ENCODE results near the gene RAPGEF3.

The RAPGEF3 gene

GRCh38 chr12:47715877-47716548 lies 42.7 kb downstream of the RAPGEF3 start:
- H3K36me3 ChIP-seq (ENCODE audit: control insufficient read depth, insufficient read depth, low read length): no peaks in the 10 kb centered on the region
- no peaks in the 10 kb centered on the region for H3K9me3 ChIP-seq (ENCODE audit: control insufficient read depth, low read length)
- no peak overlapping the region for H3K9ac ChIP-seq (ENCODE audit: low read length)
- H3K4me3 ChIP-seq (ENCODE audit: low read length): no peak overlapping the region
- H3K27me3 ChIP-seq (ENCODE audit: control insufficient read depth, insufficient read depth, low read length): no peaks in the 10 kb centered on the region
- peaks cover 29% of the 10 kb centered on the region for H3K4me1 ChIP-seq (ENCODE audit: control insufficient read depth, insufficient read depth, low read length)

DNA sequence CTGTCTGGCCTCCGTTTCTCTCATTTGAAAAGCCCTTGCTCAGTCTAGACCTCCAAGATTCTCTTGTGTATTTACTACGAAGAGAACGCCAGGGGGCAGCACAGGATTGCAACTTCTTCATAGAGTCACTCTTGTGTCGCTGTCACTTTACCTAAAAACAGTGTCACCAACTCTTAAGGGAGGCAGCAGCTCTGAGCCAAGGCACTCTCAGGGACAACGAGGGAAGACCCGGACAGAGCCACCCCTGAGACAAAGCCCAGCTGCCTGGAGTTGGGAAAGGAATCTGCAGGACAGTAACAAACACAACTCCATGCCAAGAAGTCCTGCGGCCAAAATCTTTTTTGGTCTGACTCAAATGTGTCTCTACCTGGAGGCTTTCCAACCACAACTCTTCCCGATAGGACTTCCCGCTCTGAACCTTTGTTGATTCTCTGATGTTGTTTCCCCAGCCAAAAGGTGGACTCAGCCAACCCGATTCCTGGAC lies 43.2 kb downstream of the RAPGEF3 start:
- Histone ChIP-seq H3K9me3 (ENCODE audit: control insufficient read depth, low read length) (no peaks in the 10 kb centered on the region), H3K27me3 (ENCODE audit: control insufficient read depth, insufficient read depth, low read length) (no peaks in the 10 kb centered on the region), H3K4me1 (ENCODE audit: control insufficient read depth, insufficient read depth, low read length) (peaks cover 29% of the 10 kb centered on the region), H3K4me3 (ENCODE audit: low read length) (no peak overlapping the region), H3K9ac (ENCODE audit: low read length) (no peak overlapping the region), H3K36me3 (ENCODE audit: control insufficient read depth, insufficient read depth, low read length) (no peaks in the 10 kb centered on the region)

DNA sequence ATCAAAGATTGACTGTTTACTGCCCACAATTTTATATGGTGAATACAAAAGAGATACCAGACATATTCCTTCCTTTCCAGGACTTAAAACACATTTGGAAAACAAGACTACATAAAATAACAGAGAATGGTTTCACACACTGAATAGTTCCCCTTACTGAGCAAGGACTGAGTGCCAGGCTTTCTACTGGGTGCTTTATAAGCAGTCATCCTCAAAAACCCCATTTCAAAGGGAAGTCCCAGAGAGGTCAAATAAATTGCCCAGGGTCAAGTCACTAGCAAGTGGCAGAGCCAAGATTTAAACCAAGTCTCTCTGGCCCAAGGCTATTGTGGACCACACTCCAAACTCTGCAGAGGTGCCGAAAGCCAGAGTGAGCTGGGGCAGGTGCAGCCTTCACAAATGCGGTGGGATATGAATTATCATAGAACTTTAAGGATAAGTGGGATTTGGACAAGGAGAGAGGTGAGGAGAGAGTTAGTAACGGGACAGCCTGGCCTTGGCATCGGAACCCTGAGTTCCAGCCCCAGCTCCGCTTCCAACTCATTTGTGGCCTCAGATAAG lies 43.8 kb downstream of the RAPGEF3 start:
- Histone ChIP-seq H3K4me1 (ENCODE audit: control insufficient read depth, insufficient read depth, low read length) (peaks cover 29% of the 10 kb centered on the region), H3K4me3 (ENCODE audit: low read length) (no peak overlapping the region), H3K27me3 (ENCODE audit: control insufficient read depth, insufficient read depth, low read length) (no peaks in the 10 kb centered on the region), H3K36me3 (ENCODE audit: control insufficient read depth, insufficient read depth, low read length) (no peaks in the 10 kb centered on the region), H3K9ac (ENCODE audit: low read length) (no peak overlapping the region), H3K9me3 (ENCODE audit: control insufficient read depth, low read length) (no peaks in the 10 kb centered on the region)

DNA sequence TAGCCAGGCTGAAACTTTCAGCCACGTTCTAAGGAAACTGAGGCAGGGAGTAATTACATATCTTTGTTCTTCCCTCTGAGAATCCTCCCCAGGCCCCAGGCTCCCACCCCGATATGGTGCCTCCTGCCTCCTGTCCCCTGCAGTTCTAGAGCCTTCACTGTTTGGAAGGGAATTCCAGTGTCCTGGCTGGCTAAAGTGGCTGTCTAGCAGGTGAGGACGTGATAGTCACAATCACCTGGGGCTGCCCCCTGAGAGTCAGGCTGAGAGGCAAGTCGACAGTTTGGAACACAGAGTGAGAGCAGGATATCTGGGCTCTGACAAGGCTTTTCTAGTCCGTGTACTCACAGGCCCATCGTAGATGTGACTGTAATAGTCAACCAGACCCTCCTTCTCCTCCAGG lies 46.5 kb downstream of the RAPGEF3 start:
- Histone ChIP-seq H3K27me3 (ENCODE audit: control insufficient read depth, insufficient read depth, low read length) (no peaks in the 10 kb centered on the region), H3K4me3 (ENCODE audit: low read length) (no peak overlapping the region), H3K9me3 (ENCODE audit: control insufficient read depth, low read length) (no peaks in the 10 kb centered on the region), H3K4me1 (ENCODE audit: control insufficient read depth, insufficient read depth, low read length) (peaks cover 24% of the 10 kb centered on the region), H3K9ac (ENCODE audit: low read length) (no peak overlapping the region), H3K36me3 (ENCODE audit: control insufficient read depth, insufficient read depth, low read length) (no peaks in the 10 kb centered on the region)

GRCh38 chr12:47711448-47711847 lies 47.2 kb downstream of the RAPGEF3 start:
- Histone ChIP-seq H3K4me1 (ENCODE audit: control insufficient read depth, insufficient read depth, low read length) (peaks cover 20% of the 10 kb centered on the region), H3K9ac (ENCODE audit: low read length) (no peak overlapping the region), H3K4me3 (ENCODE audit: low read length) (no peak overlapping the region), H3K9me3 (ENCODE audit: control insufficient read depth, low read length) (no peaks in the 10 kb centered on the region), H3K27me3 (ENCODE audit: control insufficient read depth, insufficient read depth, low read length) (no peaks in the 10 kb centered on the region), H3K36me3 (ENCODE audit: control insufficient read depth, insufficient read depth, low read length) (no peaks in the 10 kb centered on the region)

DNA sequence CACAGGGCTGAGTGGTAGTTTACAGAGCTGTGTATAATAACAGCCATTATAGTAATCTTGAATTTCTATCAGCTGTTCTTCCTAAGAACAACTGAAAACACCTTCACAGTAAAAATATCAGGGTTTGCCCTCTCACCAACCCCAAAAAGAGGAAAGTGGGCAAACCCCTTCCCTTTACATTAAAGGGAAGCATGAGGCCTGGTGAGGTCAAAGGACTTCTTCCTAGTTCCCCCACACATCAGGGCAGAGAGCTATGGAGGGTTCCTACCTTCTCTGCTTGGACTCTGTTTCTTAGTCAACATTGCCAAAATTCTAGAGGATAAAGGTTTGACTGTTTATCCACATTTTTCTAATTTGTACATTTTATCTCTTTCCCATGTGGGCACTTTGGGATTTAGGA lies 48.4 kb downstream of the RAPGEF3 start:
- H3K36me3 ChIP-seq (ENCODE audit: control insufficient read depth, insufficient read depth, low read length): no peaks in the 10 kb centered on the region
- H3K9ac ChIP-seq (ENCODE audit: low read length): no peak overlapping the region
- peaks cover 9% of the 10 kb centered on the region for H3K4me1 ChIP-seq (ENCODE audit: control insufficient read depth, insufficient read depth, low read length)
- no peaks in the 10 kb centered on the region for H3K9me3 ChIP-seq (ENCODE audit: control insufficient read depth, low read length)
- H3K27me3 ChIP-seq (ENCODE audit: control insufficient read depth, insufficient read depth, low read length): no peaks in the 10 kb centered on the region
- H3K4me3 ChIP-seq (ENCODE audit: low read length): no peak overlapping the region

- Histone ChIP-seq H3K9ac (ENCODE audit: low read length) (no peak overlapping the region), H3K27me3 (ENCODE audit: control insufficient read depth, insufficient read depth, low read length) (no peaks in the 10 kb centered on the region), H3K4me3 (ENCODE audit: low read length) (no peak overlapping the region), H3K4me1 (ENCODE audit: control insufficient read depth, insufficient read depth, low read length) (peaks cover 11% of the 10 kb centered on the region), H3K36me3 (ENCODE audit: control insufficient read depth, insufficient read depth, low read length) (no peaks in the 10 kb centered on the region), H3K9me3 (ENCODE audit: control insufficient read depth, low read length) (no peaks in the 10 kb centered on the region)
These were observed 49.0 kb downstream of the RAPGEF3 start for GRCh38 chr12:47709671-47710070.

GRCh38 chr12:47709237-47709636 lies 49.4 kb downstream of the RAPGEF3 start:
- no peaks in the 10 kb centered on the region for H3K27me3 ChIP-seq (ENCODE audit: control insufficient read depth, insufficient read depth, low read length)
- no peaks in the 10 kb centered on the region for H3K9me3 ChIP-seq (ENCODE audit: control insufficient read depth, low read length)
- no peak overlapping the region for H3K9ac ChIP-seq (ENCODE audit: low read length)
- no peaks in the 10 kb centered on the region for H3K36me3 ChIP-seq (ENCODE audit: control insufficient read depth, insufficient read depth, low read length)
- no peak overlapping the region for H3K4me3 ChIP-seq (ENCODE audit: low read length)
- peaks cover 11% of the 10 kb centered on the region for H3K4me1 ChIP-seq (ENCODE audit: control insufficient read depth, insufficient read depth, low read length)

GRCh38 chr12:47707905-47708543 lies 50.7 kb downstream of the RAPGEF3 start:
- Histone ChIP-seq H3K9me3 (ENCODE audit: control insufficient read depth, low read length) (no peaks in the 10 kb centered on the region), H3K4me1 (ENCODE audit: control insufficient read depth, insufficient read depth, low read length) (peaks cover 11% of the 10 kb centered on the region), H3K9ac (ENCODE audit: low read length) (no peak overlapping the region), H3K27me3 (ENCODE audit: control insufficient read depth, insufficient read depth, low read length) (no peaks in the 10 kb centered on the region), H3K36me3 (ENCODE audit: control insufficient read depth, insufficient read depth, low read length) (no peaks in the 10 kb centered on the region), H3K4me3 (ENCODE audit: low read length) (no peak overlapping the region)

GRCh38 chr12:47707355-47707754 lies 51.3 kb downstream of the RAPGEF3 start:
- H3K9ac ChIP-seq (ENCODE audit: low read length): no peak overlapping the region
- H3K4me1 ChIP-seq (ENCODE audit: control insufficient read depth, insufficient read depth, low read length): peaks cover 11% of the 10 kb centered on the region
- no peaks in the 10 kb centered on the region for H3K9me3 ChIP-seq (ENCODE audit: control insufficient read depth, low read length)
- no peaks in the 10 kb centered on the region for H3K27me3 ChIP-seq (ENCODE audit: control insufficient read depth, insufficient read depth, low read length)
- H3K4me3 ChIP-seq (ENCODE audit: low read length): no peak overlapping the region
- no peaks in the 10 kb centered on the region for H3K36me3 ChIP-seq (ENCODE audit: control insufficient read depth, insufficient read depth, low read length)

DNA sequence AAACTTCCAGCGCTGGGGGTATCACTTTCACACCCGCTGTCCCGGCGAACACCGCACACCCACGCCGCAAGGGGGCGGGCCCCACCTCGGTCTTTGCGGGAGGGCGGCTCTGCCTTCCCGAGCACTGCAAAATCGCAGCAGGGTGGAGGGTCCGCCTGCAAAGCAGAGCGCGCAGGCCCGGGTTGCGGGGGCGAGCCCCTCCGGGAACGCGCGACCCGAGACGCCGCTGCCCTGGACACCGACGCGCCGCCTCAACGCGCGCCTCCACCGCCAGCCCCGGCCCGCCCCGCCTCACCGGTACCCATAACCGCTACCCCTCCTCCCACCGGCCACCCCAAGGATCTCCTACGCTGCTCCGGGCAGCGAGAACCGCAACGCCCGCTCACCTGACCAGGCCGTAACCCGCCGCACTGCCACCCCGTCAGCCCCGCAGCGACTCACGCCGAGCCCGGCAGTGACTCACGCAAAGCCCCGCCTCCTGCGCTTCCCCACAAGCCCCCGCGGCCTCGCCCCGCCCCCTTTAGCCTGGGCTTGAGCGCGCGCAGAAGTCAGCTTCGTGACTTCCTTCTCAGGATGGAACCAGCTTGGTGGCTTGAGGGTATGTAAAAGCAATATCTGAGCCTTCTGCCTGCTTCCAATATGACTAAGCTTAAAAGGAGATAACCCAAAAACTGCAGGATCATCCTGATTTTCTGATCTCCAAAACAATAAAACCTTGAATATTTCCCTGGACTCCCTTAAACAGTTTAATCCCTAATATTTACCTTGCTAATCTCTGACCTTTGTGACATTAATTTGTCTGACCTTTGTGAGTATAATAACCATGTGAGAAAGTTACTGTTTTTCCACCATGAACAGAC lies 52.9 kb downstream of the RAPGEF3 start, which contains the start of gene RPAP3:
TSS of gene RPAP3 (minus strand) at position 465 of the 860 bp plus-strand sequence. CDS start 3,190 bp downstream, outside the sequence.
- Histone ChIP-seq H3K9me3 (ENCODE audit: control insufficient read depth, low read length) (no peaks in the 10 kb centered on the region), H3K36me3 (ENCODE audit: control insufficient read depth, insufficient read depth, low read length) (no peaks in the 10 kb centered on the region), H3K4me1 (ENCODE audit: control insufficient read depth, insufficient read depth, low read length) (peaks cover 11% of the 10 kb centered on the region), H3K27me3 (ENCODE audit: control insufficient read depth, insufficient read depth, low read length) (no peaks in the 10 kb centered on the region), H3K9ac (ENCODE audit: low read length) (peak within 1 kb of the TSS; percentile 76), H3K4me3 (ENCODE audit: low read length) (peak within 1 kb of the TSS; percentile 51)

DNA sequence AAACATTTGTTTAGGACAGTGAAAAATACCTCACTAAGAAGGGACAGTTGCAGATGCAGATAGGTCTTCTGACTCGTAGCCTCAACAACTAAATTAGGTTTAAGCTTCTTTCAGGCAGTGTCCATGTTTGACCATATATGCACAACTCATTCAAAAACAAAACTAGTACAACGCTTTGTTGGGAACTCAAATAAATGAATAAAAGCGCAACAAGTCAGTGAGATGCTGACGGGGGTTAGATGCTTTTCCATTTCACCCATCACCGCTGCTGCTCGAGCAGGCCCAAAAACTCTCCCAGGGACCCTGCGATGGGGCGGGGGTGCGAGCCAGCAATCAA lies 53.5 kb downstream of the RAPGEF3 start:
- H3K4me1 ChIP-seq (ENCODE audit: control insufficient read depth, insufficient read depth, low read length): peaks cover 11% of the 10 kb centered on the region
- H3K36me3 ChIP-seq (ENCODE audit: control insufficient read depth, insufficient read depth, low read length): no peaks in the 10 kb centered on the region
- H3K9me3 ChIP-seq (ENCODE audit: control insufficient read depth, low read length): no peaks in the 10 kb centered on the region
- H3K4me3 ChIP-seq (ENCODE audit: low read length): peak overlapping the region; percentile 51
- H3K9ac ChIP-seq (ENCODE audit: low read length): peak overlapping the region; percentile 76
- H3K27me3 ChIP-seq (ENCODE audit: control insufficient read depth, insufficient read depth, low read length): no peaks in the 10 kb centered on the region

Data from mucosa of stomach (tissue), 1 donor.